A549 (cell line): ENCODE data around the gene PRX. TPM values are rescaled to one million over a fixed set of nuclear protein-coding genes. Genes with fewer than 3 reads are reported as not detected.

ENCODE experiments used
- ATAC-seq, 2 experiments: fragments of 200-7000 bp in 1 of 2; fragments of >200 bp in 1 of 2; cut with Nextera tagmentation in 1 of 2; cut with Tn5 transposase in 1 of 2; 3 replicates each; pipeline versions ENCODE4 v1.8.0 to v1.9.1; 2018 to 2020; ENCODE audit warnings: mild to moderate bottlenecking in 1 of 2, moderate library complexity in 1 of 2
- CTCF ChIA-PET: fragments of 300-600 bp; sonication (Branson Sonifier 250); formaldehyde crosslinking; extraction: SDS; loops from one replicate; lab custom pipeline; 2021; ENCODE audit warnings: antibody characterized with exemption, inconsistent platforms; lab: Yijun Ruan, JAX
- POLR2A ChIA-PET: fragments of 350-600 bp; formaldehyde crosslinking; extraction: SDS; loops from one replicate; lab custom pipeline; 2021; ENCODE audit warnings: antibody characterized with exemption, inconsistent platforms; lab: Yijun Ruan, JAX
- DNase-seq, 2 experiments: peaks; one replicate each; pipeline versions ENCODE4 v3.0.0 to v3.0.0-alpha.2; 2011 to 2016; ENCODE audit warnings: low read depth in 1 of 2, low spot score in 1 of 2
- FAIRE-seq: peaks from 2 replicates; lab custom pipeline; 2011; peaks lifted over from hg19 to GRCh38; lab: Jason Lieb, UNC
- H3K27ac ChIP-seq, 2 experiments: fragments of >200 bp; sonication (Bioruptor Twin); formaldehyde crosslinking; 3 replicates each; pipeline ENCODE4 v1.5.1; 2016 to 2017
- H3K4me1 ChIP-seq: fragments of >200 bp; sonication (Bioruptor Twin); formaldehyde crosslinking; 3 replicates; pipeline ENCODE4 v1.6.1; 2016
- H3K4me2 ChIP-seq: fragments of >200 bp; sonication (Bioruptor Twin); formaldehyde crosslinking; 3 replicates; pipeline ENCODE4 v1.6.1; 2016
- H3K4me3 ChIP-seq: fragments of >200 bp; sonication (Bioruptor Twin); formaldehyde crosslinking; 3 replicates; pipeline ENCODE4 v1.5.1; 2016
- H3K9me3 ChIP-seq: fragments of >200 bp; sonication (Bioruptor Twin); formaldehyde crosslinking; 3 replicates; pipeline ENCODE4 v1.6.1; 2016
- FOSL2 ChIP-seq, 2 experiments: fragments of 450-650 bp in 1 of 2; fragments of >200 bp in 1 of 2; sonication (Bioruptor Twin) in 1 of 2; formaldehyde crosslinking; IDR thresholded peaks; 2 replicates each; pipeline versions ENCODE4 v1.5.0 to v1.6.1; 2016 to 2020; ENCODE audit warnings: mild to moderate bottlenecking in 1 of 2, moderate library complexity in 1 of 2
- FOXS1 ChIP-seq: fragments of 250-450 bp; sonication (Bioruptor Pico); IDR thresholded peaks from 2 replicates; pipeline ENCODE4 v1.5.0; 2020; ENCODE audit warnings: mild to moderate bottlenecking, moderate library complexity
- GATA3 ChIP-seq: IDR thresholded peaks from 2 replicates; pipeline ENCODE4 v1.6.1; 2012; ENCODE audit warnings: borderline replicate concordance
- HOXA7 ChIP-seq: fragments of 250-450 bp; sonication (Bioruptor Pico); IDR thresholded peaks from 2 replicates; pipeline ENCODE4 v1.5.0; 2020; ENCODE audit warnings: mild to moderate bottlenecking, moderate library complexity
- HOXB5 ChIP-seq: fragments of 250-450 bp; sonication (Bioruptor Pico); IDR thresholded peaks from 2 replicates; pipeline ENCODE4 v1.5.0; 2020; ENCODE audit warnings: mild to moderate bottlenecking, moderate library complexity
- JUNB ChIP-seq: fragments of >200 bp; sonication (Bioruptor Twin); formaldehyde crosslinking; IDR thresholded peaks from 2 replicates; pipeline ENCODE4 v1.6.1; 2016
- KDM1A ChIP-seq: fragments of 200-600 bp; sonication (generic); IDR thresholded peaks from 2 replicates; pipeline ENCODE4 v1.6.1; 2016; ENCODE audit warnings: low read depth, mild to moderate bottlenecking
- NFE2L2 ChIP-seq: fragments of 150-350 bp; conservative IDR thresholded peaks from 2 replicates; pipeline ENCODE4 v1.6.1; 2014; ENCODE audit warnings: low read length
- NPAS2 ChIP-seq: fragments of 250-450 bp; sonication (Bioruptor Pico); IDR thresholded peaks from 2 replicates; pipeline ENCODE4 v1.8.0; 2022; ENCODE audit warnings: mild to moderate bottlenecking, moderate library complexity, borderline replicate concordance
- PHF8 ChIP-seq: fragments of 200-600 bp; sonication (generic); IDR thresholded peaks from 2 replicates; pipeline ENCODE4 v1.6.1; 2016; ENCODE audit warnings: low read depth, mild to moderate bottlenecking, antibody characterized with exemption, moderate library complexity, borderline replicate concordance
- POLR2A ChIP-seq: IDR thresholded peaks from 2 replicates; pipeline ENCODE4 v1.6.1; 2012; ENCODE audit warnings: mild to moderate bottlenecking, low read length
- POLR2AphosphoS2 ChIP-seq: conservative IDR thresholded peaks from 2 replicates; pipeline ENCODE4 v1.6.1; 2012; ENCODE audit warnings: low read length, improper control_type of control experiment, inconsistent platforms
- RAD21 ChIP-seq, 2 experiments: fragments of >200 bp in 1 of 2; sonication (Bioruptor Twin) in 1 of 2; formaldehyde crosslinking in 1 of 2; IDR thresholded peaks in 1 of 2; conservative IDR thresholded peaks in 1 of 2; 2 replicates in 1 of 2; 3 replicates in 1 of 2; pipeline ENCODE4 v1.6.1; 2012 to 2018; ENCODE audit warnings: inconsistent platforms in 1 of 2
- RARB ChIP-seq: fragments of 250-450 bp; sonication (Bioruptor Pico); IDR thresholded peaks from 2 replicates; pipeline ENCODE4 v1.8.0; 2021; ENCODE audit warnings: mild to moderate bottlenecking, moderate library complexity
- ZFP36 ChIP-seq: fragments of 450-650 bp; IDR thresholded peaks from 2 replicates; pipeline ENCODE4 v1.6.1; 2014; ENCODE audit warnings: borderline replicate concordance; ENCODE audit not compliant: partially characterized antibody
- ZNF302 ChIP-seq: fragments of 250-450 bp; sonication (Bioruptor Pico); IDR thresholded peaks from 2 replicates; pipeline ENCODE4 v1.9.0; 2021; ENCODE audit warnings: inconsistent platforms, mild to moderate bottlenecking, moderate library complexity
- WGBS: methylation state at CpG from one replicate; pipeline ENCODE4 v1.1.6; 2017; ENCODE audit errors: missing lambda C conversion rate; 5-methylcytosine and 5-hydroxymethylcytosine counted together
- polyA plus RNA-seq, 4 experiments: library from polyadenylated mRNA; depleted of rRNA in 3 of 4; stranded (reverse); fragments of >200 nt; fragmentation: RNase III in 1 of 4; extraction: RNeasy Plus Mini Kit Qiagen cat#74134 plus additional on column Dnase treatment in 1 of 4; gene quantifications; 2 replicates in 3 of 4; 3 replicates in 1 of 4; pipeline ENCODE4 v1.2.3, GENCODE V29; 2011 to 2017
- TF ChIP-seq, protein P1 (sequence below): fragments of 250-450 bp; sonication (Bioruptor Pico); IDR thresholded peaks from 2 replicates; pipeline ENCODE4 v1.5.0; 2020; ENCODE audit warnings: low read depth, mild to moderate bottlenecking, moderate library complexity
- TF ChIP-seq, protein P2 (sequence below): fragments of 200-600 bp; sonication (generic); IDR thresholded peaks from 2 replicates; pipeline ENCODE4 v1.6.1; 2016; ENCODE audit warnings: antibody characterized with exemption, mild to moderate bottlenecking, moderate library complexity
- TF ChIP-seq, protein P3 (sequence below): fragments of 450-650 bp; IDR thresholded peaks from 2 replicates; pipeline ENCODE4 v1.6.1; 2014; ENCODE audit warnings: antibody characterized with exemption

The PRX gene
- polyA plus RNA-seq, 2 of the 4 experiments (the other 2 are of a cell fraction), result 1.6 to 1.8 TPM

DNA sequence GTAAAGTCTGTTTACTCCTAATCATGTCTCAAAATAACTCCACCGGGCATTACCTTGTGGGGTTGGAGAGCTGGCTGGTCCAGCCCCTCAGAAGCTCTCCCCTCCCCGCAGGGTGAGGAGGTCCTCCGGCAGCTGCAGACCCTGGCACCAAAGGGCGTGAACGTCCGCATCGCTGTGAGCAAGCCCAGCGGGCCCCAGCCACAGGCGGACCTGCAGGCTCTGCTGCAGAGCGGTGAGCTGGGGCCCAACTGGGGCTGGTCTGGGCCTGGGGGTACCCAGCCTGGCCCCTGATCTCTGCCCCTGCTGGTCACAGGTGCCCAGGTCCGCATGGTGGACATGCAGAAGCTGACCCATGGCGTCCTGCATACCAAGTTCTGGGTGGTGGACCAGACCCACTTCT lies 43.4 kb downstream of the PRX start:
- ATAC-seq (no peak), DNase-seq (no peak), FAIRE-seq (no peak)
- POLR2A ChIA-PET, result interaction anchor here (0.6 to 1.1 kb wide), 2 partner anchors 38 to 51 kb away, joined by 3 to 4 read pairs; no protein-coding TSS in a partner anchor
- CTCF ChIA-PET, result interaction anchor here (1.4 to 4.4 kb wide), 4 partner anchors 10 to 65 kb away, joined by 8 to 16 read pairs (median 11); partner anchors contain the start of gene HIPK4
- Histone ChIP-seq H3K4me3 (no peak overlapping the region), H3K27ac (no peak overlapping the region), H3K9me3 (no peaks in the 10 kb centered on the region), H3K4me2 (no peak overlapping the region), H3K4me1 (peaks cover 16% of the 10 kb centered on the region)
- TF ChIP-seq RAD21 (conservative IDR thresholded peaks at IDR 0.05 in 1 of 2, IDR thresholded peaks at IDR 0.05 in 1 of 2) (no peak), FOXS1 (no peak), GATA3 (no peak), RARB (CRISPR knock-in tag) (no peak), POLR2AphosphoS2 (no peak), NPAS2 (CRISPR knock-in tag) (no peak), ZFP36 (no peak), HOXA7 (CRISPR knock-in tag) (no peak), POLR2A (no peak), NFE2L2 (no peak), PHF8 (no peak)
- TF ChIP-seq, protein P1, sequence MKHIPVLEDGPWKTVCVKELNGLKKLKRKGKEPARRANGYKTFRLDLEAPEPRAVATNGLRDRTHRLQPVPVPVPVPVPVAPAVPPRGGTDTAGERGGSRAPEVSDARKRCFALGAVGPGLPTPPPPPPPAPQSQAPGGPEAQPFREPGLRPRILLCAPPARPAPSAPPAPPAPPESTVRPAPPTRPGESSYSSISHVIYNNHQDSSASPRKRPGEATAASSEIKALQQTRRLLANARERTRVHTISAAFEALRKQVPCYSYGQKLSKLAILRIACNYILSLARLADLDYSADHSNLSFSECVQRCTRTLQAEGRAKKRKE, result no peak
- TF ChIP-seq, protein P2, sequence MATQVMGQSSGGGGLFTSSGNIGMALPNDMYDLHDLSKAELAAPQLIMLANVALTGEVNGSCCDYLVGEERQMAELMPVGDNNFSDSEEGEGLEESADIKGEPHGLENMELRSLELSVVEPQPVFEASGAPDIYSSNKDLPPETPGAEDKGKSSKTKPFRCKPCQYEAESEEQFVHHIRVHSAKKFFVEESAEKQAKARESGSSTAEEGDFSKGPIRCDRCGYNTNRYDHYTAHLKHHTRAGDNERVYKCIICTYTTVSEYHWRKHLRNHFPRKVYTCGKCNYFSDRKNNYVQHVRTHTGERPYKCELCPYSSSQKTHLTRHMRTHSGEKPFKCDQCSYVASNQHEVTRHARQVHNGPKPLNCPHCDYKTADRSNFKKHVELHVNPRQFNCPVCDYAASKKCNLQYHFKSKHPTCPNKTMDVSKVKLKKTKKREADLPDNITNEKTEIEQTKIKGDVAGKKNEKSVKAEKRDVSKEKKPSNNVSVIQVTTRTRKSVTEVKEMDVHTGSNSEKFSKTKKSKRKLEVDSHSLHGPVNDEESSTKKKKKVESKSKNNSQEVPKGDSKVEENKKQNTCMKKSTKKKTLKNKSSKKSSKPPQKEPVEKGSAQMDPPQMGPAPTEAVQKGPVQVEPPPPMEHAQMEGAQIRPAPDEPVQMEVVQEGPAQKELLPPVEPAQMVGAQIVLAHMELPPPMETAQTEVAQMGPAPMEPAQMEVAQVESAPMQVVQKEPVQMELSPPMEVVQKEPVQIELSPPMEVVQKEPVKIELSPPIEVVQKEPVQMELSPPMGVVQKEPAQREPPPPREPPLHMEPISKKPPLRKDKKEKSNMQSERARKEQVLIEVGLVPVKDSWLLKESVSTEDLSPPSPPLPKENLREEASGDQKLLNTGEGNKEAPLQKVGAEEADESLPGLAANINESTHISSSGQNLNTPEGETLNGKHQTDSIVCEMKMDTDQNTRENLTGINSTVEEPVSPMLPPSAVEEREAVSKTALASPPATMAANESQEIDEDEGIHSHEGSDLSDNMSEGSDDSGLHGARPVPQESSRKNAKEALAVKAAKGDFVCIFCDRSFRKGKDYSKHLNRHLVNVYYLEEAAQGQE, result no peak
- TF ChIP-seq, protein P3, sequence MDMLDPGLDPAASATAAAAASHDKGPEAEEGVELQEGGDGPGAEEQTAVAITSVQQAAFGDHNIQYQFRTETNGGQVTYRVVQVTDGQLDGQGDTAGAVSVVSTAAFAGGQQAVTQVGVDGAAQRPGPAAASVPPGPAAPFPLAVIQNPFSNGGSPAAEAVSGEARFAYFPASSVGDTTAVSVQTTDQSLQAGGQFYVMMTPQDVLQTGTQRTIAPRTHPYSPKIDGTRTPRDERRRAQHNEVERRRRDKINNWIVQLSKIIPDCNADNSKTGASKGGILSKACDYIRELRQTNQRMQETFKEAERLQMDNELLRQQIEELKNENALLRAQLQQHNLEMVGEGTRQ, result no peak
- 87% methylated on average over 12 of the region's 12 CpGs for WGBS

DNA sequence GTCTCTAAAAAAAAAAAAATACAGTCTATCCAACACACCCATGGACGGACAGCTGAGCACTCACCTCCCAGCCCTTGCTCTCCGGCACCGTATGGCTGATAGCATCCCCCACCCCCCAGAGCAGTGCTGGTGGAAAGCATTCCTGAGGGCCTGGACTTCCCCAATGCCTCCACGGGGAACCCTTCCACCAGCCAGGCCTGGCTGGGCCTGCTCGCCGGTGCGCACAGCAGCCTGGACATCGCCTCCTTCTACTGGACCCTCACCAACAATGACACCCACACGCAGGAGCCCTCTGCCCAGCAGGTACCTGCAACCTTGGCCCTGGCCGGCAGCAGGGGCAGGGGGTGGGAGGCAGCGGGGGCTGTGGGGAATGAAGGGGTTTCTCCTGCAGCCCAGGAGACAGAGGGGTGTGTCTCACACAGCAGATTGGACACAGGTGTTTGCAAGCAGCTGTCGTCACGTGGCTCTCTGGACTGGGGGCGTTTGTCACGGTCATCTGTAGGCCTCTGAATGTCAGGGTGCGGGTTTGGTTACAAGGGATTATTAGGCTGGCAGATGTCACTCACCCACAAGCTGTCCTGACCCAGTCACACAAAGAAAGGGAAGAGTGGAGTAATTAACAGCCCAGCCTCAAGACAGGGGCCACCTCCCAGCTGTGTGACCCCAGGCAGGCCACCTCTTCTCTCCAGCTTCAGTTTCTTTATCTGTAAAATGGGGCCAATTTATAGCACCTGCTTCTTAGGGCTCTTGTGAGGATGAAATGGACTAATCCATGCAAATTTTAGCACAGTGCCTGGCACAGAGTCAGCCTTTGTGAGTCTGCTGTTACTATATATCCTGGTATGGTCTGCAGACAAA lies 45.4 kb downstream of the PRX start:
- FAIRE-seq (no peak), DNase-seq (no peak), ATAC-seq (no peak)
- CTCF ChIA-PET, result interaction anchor here (0.5 to 5.5 kb wide), 6 partner anchors 12 to 446 kb away, joined by 3 to 36 read pairs (median 14); no protein-coding TSS in a partner anchor
- TF ChIP-seq HOXB5 (CRISPR knock-in tag), result no peak
- TF ChIP-seq FOSL2 (IDR thresholded peaks at IDR 0.05), result no peak
- TF ChIP-seq FOSL2 (CRISPR knock-in tag; IDR thresholded peaks at IDR 0.05), result no peak
- no peak for TF ChIP-seq HOXA7 (CRISPR knock-in tag)
- TF ChIP-seq KDM1A, result 0 out of 2 replicates have a peak, but pooled peaks have one; percentile 19
- TF ChIP-seq, protein P1, result no peak
- no peak for TF ChIP-seq RAD21 (conservative IDR thresholded peaks at IDR 0.05 in 1 of 2, IDR thresholded peaks at IDR 0.05 in 1 of 2)
- no peak for TF ChIP-seq JUNB
- no peak for TF ChIP-seq ZNF302 (CRISPR knock-in tag)
- H3K4me2 ChIP-seq, result no peak overlapping the region
- H3K27ac ChIP-seq, result no peak overlapping the region
- WGBS, result 94% methylated on average over 14 of the region's 16 CpGs
- H3K9me3 ChIP-seq, result no peaks in the 10 kb centered on the region
- no peak overlapping the region for H3K4me3 ChIP-seq
- peaks cover 16% of the 10 kb centered on the region for H3K4me1 ChIP-seq
- POLR2A ChIA-PET, result interaction anchor here (0.6 kb wide), 1 partner anchor 277 kb away, joined by 3 read pairs; the partner anchor contains the start of gene ZNF780A
